ENCODE data around the gene MYH11.

- TF ChIP-seq CTCF (conservative IDR thresholded peaks at IDR 0.05; ENCODE audit: low read depth in 2 of 2) (no peak), REST (IDR thresholded peaks at IDR 0.05; ENCODE audit: unreplicated experiment) (no peak), EZH2phosphoT487 (IDR thresholded peaks at IDR 0.05; ENCODE audit: unreplicated experiment) (no peak), EZH2 (IDR thresholded peaks at IDR 0.05; ENCODE audit: low read depth, unreplicated experiment) (no peak), ZNF114 (CRISPR knock-in tag; IDR thresholded peaks at IDR 0.05) (no peak), ZNF331 (CRISPR knock-in tag; IDR thresholded peaks at IDR 0.05; ENCODE audit: low read depth) (no peak), POLR2AphosphoS5 (IDR thresholded peaks at IDR 0.05; ENCODE audit: low read depth) (no peak), JUNB (IDR thresholded peaks at IDR 0.05; ENCODE audit: unreplicated experiment) (no peak), STAT1 (IDR thresholded peaks at IDR 0.05; ENCODE audit: unreplicated experiment) (no peak), CREB1 (CRISPR knock-in tag; IDR thresholded peaks at IDR 0.05; ENCODE audit: low read depth) (no peak), ZNF462 (CRISPR knock-in tag; IDR thresholded peaks at IDR 0.05) (no peak), ETS1 (IDR thresholded peaks at IDR 0.05) (no peak)
These were observed 72.8 kb downstream of the MYH11 start for GRCh38 chr16:15783985-15784384.
